ENCODE data around the gene SERPINB6. TPM values are rescaled to one million over a fixed set of nuclear protein-coding genes. Genes with fewer than 3 reads are reported as not detected.

Gene SERPINB6
- total and polyA plus RNA-seq, 2 of the 4 experiments (the other 2 are of a cell fraction), result 37.1 to 91.1 TPM

GRCh38 chr6:2920671-2921112 lies 50.7 kb downstream of the SERPINB6 start:
- Histone ChIP-seq H3K9me1 (ENCODE audit: insufficient read depth, low read length) (no peaks in the 10 kb centered on the region), H2AK5ac (ENCODE audit: low read depth, low read length) (no peak overlapping the region), H3K27me3 (ENCODE audit: control insufficient read depth, insufficient read depth, low read length) (no peaks in the 10 kb centered on the region; the same call in 1 of the 2 replicates), H3K18ac (ENCODE audit: low read depth, low read length) (no peak overlapping the region), H4K8ac (ENCODE audit: low read depth in 2 of 2, low read length in 2 of 2) (no peak overlapping the region), H3K23ac (ENCODE audit: low read depth, low read length) (no peak overlapping the region), H2BK5ac (ENCODE audit: low read depth, low read length, poor library complexity, severe bottlenecking) (no peak overlapping the region), H2BK120ac (ENCODE audit: low read depth, low read length) (no peak overlapping the region), H3K9me3 (ENCODE audit: control insufficient read depth, insufficient read depth, low read length) (no peaks in the 10 kb centered on the region), H2BK20ac (ENCODE audit: low read depth, low read length) (no peak overlapping the region), H3K56ac (ENCODE audit: extremely low read depth, insufficient read depth, low read length) (no peak overlapping the region), H3K4ac (ENCODE audit: low read depth, low read length) (no peak overlapping the region), H3K36me3 (ENCODE audit: control insufficient read depth, insufficient read depth, low read length) (no peaks in the 10 kb centered on the region), H3K9ac (ENCODE audit: low read depth, low read length) (no peak overlapping the region), H2BK15ac (ENCODE audit: low read depth, low read length) (no peak overlapping the region), H3K4me1 (ENCODE audit: control insufficient read depth, insufficient read depth, low read length) (peaks cover 4% of the 10 kb centered on the region; the same call in 1 of the 2 replicates), H3K14ac (replicated peaks; ENCODE audit: low read depth, low read length) (no peak overlapping the region), H2AK9ac (replicated peaks; ENCODE audit: low read depth, low read length, poor library complexity) (no peak overlapping the region), H2AFZ (replicated peaks; ENCODE audit: low read length, poor library complexity) (no peak overlapping the region), H4K91ac (ENCODE audit: insufficient read depth, low read depth, low read length) (no peak overlapping the region), H3K27ac (ENCODE audit: insufficient read depth, low read length) (no peak overlapping the region), H3K79me1 (ENCODE audit: low read depth in 1 of 2, low read length in 2 of 2) (no peaks in the 10 kb centered on the region), H4K5ac (ENCODE audit: low read depth, low read length) (no peak overlapping the region), H4K20me1 (ENCODE audit: insufficient read depth, low read length) (no peaks in the 10 kb centered on the region), H3K4me2 (ENCODE audit: low read depth, low read length) (no peak overlapping the region), H3K4me3 (ENCODE audit: insufficient read depth, low read depth, low read length) (no peak overlapping the region)
- TF ChIP-seq MAFK (IDR thresholded peaks at IDR 0.05; ENCODE audit: low read depth, low read length) (no peak), NFE2L2 (IDR thresholded peaks at IDR 0.05; ENCODE audit: low read depth, low read length) (no peak), RCOR1 (IDR thresholded peaks at IDR 0.05; ENCODE audit: insufficient replicate concordance, low read length) (no peak), CEBPB (IDR thresholded peaks at IDR 0.05; ENCODE audit: low read depth, low read length) (no peak), RAD21 (IDR thresholded peaks at IDR 0.05; ENCODE audit: low read length) (no peak), ELK1 (IDR thresholded peaks at IDR 0.05; ENCODE audit: borderline replicate concordance, low read depth, low read length) (no peak)
- CTCF ChIA-PET, result no interaction called here
- ATAC-seq (ENCODE audit: low read depth), result no peak
- WGBS, 2 experiments (ENCODE audit: extremely low coverage in 2 of 2, insufficient read length in 1 of 2), result 89% methylated on average over 9 of the region's 14 CpGs; no CpG with 5 or more reads in 1 of the 2 experiments
- in situ Hi-C loops (cut with MboI; ENCODE audit: low sequenced_read_pairs) (no loop called here), dilution Hi-C loops (cut with HindIII; ENCODE audit: low sequenced_read_pairs, unreplicated experiment) (no loop called here), intact Hi-C loops (cut with micrococcal nuclease) (no loop called here)
- DNase-seq, result no peak
- POLR2A ChIA-PET (ENCODE audit: unreplicated experiment), result no interaction called here
- no TSS peak for BruUV-seq (replicated peaks)
